SK-N-SH (cell line): ENCODE measurements around the gene SLC17A2. TPM values are rescaled to one million over a fixed set of nuclear protein-coding genes. Genes with fewer than 3 reads are reported as not detected.

Experiments used
- CTCF ChIA-PET: fragments of 300-600, 350-600 bp; formaldehyde crosslinking; extraction: SDS; loops from one replicate; lab custom pipeline; 2021; lab: Yijun Ruan, JAX
- POLR2A ChIA-PET: fragments of 350-600 bp; sonication (Branson Sonifier 250); formaldehyde crosslinking; extraction: SDS; loops from one replicate; lab custom pipeline; 2020; ENCODE audit warnings: antibody characterized with exemption, inconsistent platforms; lab: Yijun Ruan, JAX
- DNase-seq: peaks from one replicate; pipeline ENCODE4 v3.0.0; 2012
- H2AFZ ChIP-seq: fragments of 200-600 bp; sonication (generic); 2 replicates; pipeline ENCODE4 v1.8.1; 2016; ENCODE audit warnings: antibody characterized with exemption, mild to moderate bottlenecking, low read depth
- H3F3A ChIP-seq: fragments of 200-600 bp; sonication (generic); replicated peaks from 2 replicates; pipeline ENCODE3; 2016; ENCODE audit warnings: antibody characterized with exemption, mild to moderate bottlenecking; ENCODE audit not compliant: insufficient read depth
- H3K27ac ChIP-seq, 2 experiments: fragments of 200-500 bp in 1 of 2; fragments of 200-600 bp in 1 of 2; sonication (Bioruptor generic) in 1 of 2; sonication (generic), shearing (Covaris generic) in 1 of 2; 2 replicates each; pipeline versions ENCODE4 v1.5.1 to v1.6.1; 2014 to 2016; ENCODE audit warnings: low read depth in 2 of 2, inconsistent platforms in 1 of 2, low read length in 1 of 2, mild to moderate bottlenecking in 1 of 2, mixed read lengths in 1 of 2
- H3K27me3 ChIP-seq: fragments of 200-600 bp; sonication (generic), shearing (Covaris generic); 2 replicates; pipeline ENCODE4 v1.6.1; 2016; ENCODE audit warnings: mixed run types; ENCODE audit not compliant: insufficient read depth
- H3K36me3 ChIP-seq, 2 experiments: fragments of 200-500 bp in 1 of 2; fragments of 200-600 bp in 1 of 2; sonication (Bioruptor generic) in 1 of 2; sonication (generic) in 1 of 2; replicated peaks in 1 of 2; 2 replicates each; pipeline versions ENCODE3 to v1.5.1; 2014 to 2016; ENCODE audit warnings: low read length in 1 of 2, mild to moderate bottlenecking in 1 of 2; ENCODE audit not compliant: insufficient read depth in 2 of 2, control insufficient read depth in 1 of 2
- H3K4me1 ChIP-seq, 2 experiments: fragments of 200-500 bp in 1 of 2; fragments of 200-600 bp in 1 of 2; sonication (Bioruptor generic) in 1 of 2; sonication (generic), shearing (Covaris generic) in 1 of 2; 2 replicates each; pipeline versions ENCODE4 v1.5.1 to v1.6.1; 2014 to 2016; ENCODE audit warnings: low read depth in 1 of 2, low read length in 1 of 2, mixed run types in 1 of 2; ENCODE audit not compliant: insufficient read depth in 2 of 2, control insufficient read depth in 1 of 2
- H3K4me2 ChIP-seq: fragments of 200-600 bp; sonication (generic), shearing (Covaris generic); 2 replicates; pipeline ENCODE4 v1.6.1; 2017; ENCODE audit warnings: mixed run types
- H3K4me3 ChIP-seq, 2 experiments: fragments of 200-500 bp in 1 of 2; fragments of 200-600 bp in 1 of 2; sonication (Bioruptor generic) in 1 of 2; sonication (generic), shearing (Covaris generic) in 1 of 2; 2 replicates each; pipeline versions ENCODE4 v1.5.1 to v1.8.1; 2014 to 2016; ENCODE audit warnings: low read depth in 2 of 2, inconsistent platforms in 1 of 2, low read length in 1 of 2, mild to moderate bottlenecking in 1 of 2, mixed read lengths in 1 of 2, moderate library complexity in 1 of 2
- H3K79me2 ChIP-seq: fragments of 200-600 bp; sonication (generic); 2 replicates; pipeline ENCODE4 v1.8.1; 2017; ENCODE audit warnings: mild to moderate bottlenecking; ENCODE audit not compliant: insufficient read depth
- H3K9ac ChIP-seq: fragments of 200-600 bp; sonication (generic); 2 replicates; pipeline ENCODE4 v1.6.1; 2017; ENCODE audit warnings: mixed run types
- H3K9me2 ChIP-seq: fragments of 200-600 bp; sonication (generic); 2 replicates; pipeline ENCODE4 v1.6.1; 2017; ENCODE audit warnings: mixed run types
- H3K9me3 ChIP-seq: fragments of 200-600 bp; sonication (generic); 2 replicates; pipeline ENCODE4 v1.6.1; 2017; ENCODE audit warnings: mixed run types, mild to moderate bottlenecking, moderate library complexity
- H4K20me1 ChIP-seq: fragments of 200-600 bp; sonication (generic); 2 replicates; pipeline ENCODE4 v1.6.1; 2017; ENCODE audit warnings: mild to moderate bottlenecking, mixed run types; ENCODE audit not compliant: insufficient read depth
- CTCF ChIP-seq: fragments of 200-600 bp; sonication (generic); IDR thresholded peaks from 2 replicates; pipeline ENCODE4 v1.6.1; 2017; ENCODE audit warnings: antibody characterized with exemption, mild to moderate bottlenecking, moderate library complexity
- FOXJ3 ChIP-seq: sonication (generic); formaldehyde crosslinking; IDR thresholded peaks from 2 replicates; pipeline ENCODE4 v1.5.1; 2020; ENCODE audit warnings: mild to moderate bottlenecking, missing genetic modification reagents
- GATA2 ChIP-seq: sonication (generic); formaldehyde crosslinking; IDR thresholded peaks from 2 replicates; pipeline ENCODE4 v1.5.0; 2020; ENCODE audit warnings: mild to moderate bottlenecking, missing genetic modification reagents
- IRF3 ChIP-seq: fragments of 150-350 bp; IDR thresholded peaks from 2 replicates; pipeline ENCODE4 v1.6.1; 2016; ENCODE audit warnings: mild to moderate bottlenecking, low read depth, low read length
- MAX ChIP-seq: IDR thresholded peaks from 2 replicates; pipeline ENCODE4 v1.4.0; 2012; ENCODE audit warnings: low read depth
- MEF2A ChIP-seq: IDR thresholded peaks from 2 replicates; pipeline ENCODE4 v1.4.0; 2012; ENCODE audit warnings: low read depth, borderline replicate concordance
- MXI1 ChIP-seq: IDR thresholded peaks from 2 replicates; pipeline ENCODE4 v1.6.1; 2012; ENCODE audit warnings: mild to moderate bottlenecking, low read depth, low read length, improper control_type of control experiment
- NRF1 ChIP-seq: IDR thresholded peaks from 2 replicates; pipeline ENCODE4 v1.6.1; 2012; ENCODE audit warnings: low read depth, mild to moderate bottlenecking, low read length
- POLR2AphosphoS5 ChIP-seq: IDR thresholded peaks from 2 replicates; pipeline ENCODE4 v1.6.1; 2012; ENCODE audit warnings: low read depth, low read length
- RAD21 ChIP-seq: IDR thresholded peaks from 2 replicates; pipeline ENCODE4 v1.6.1; 2012; ENCODE audit warnings: mild to moderate bottlenecking, low read length
- RXRA ChIP-seq: IDR thresholded peaks from 2 replicates; pipeline ENCODE4 v1.4.0; 2012; ENCODE audit warnings: low read depth, mild to moderate bottlenecking, borderline replicate concordance
- SMC3 ChIP-seq: IDR thresholded peaks from 2 replicates; pipeline ENCODE4 v1.6.1; 2012; ENCODE audit warnings: low read depth, low read length, improper control_type of control experiment
- TAF1 ChIP-seq: IDR thresholded peaks from 2 replicates; pipeline ENCODE4 v1.6.1; 2012; ENCODE audit warnings: low read depth, mild to moderate bottlenecking, low read length, moderate library complexity, borderline replicate concordance
- TCF12 ChIP-seq: IDR thresholded peaks from 2 replicates; pipeline ENCODE4 v1.4.0; 2012
- TEAD4 ChIP-seq: IDR thresholded peaks from 2 replicates; pipeline ENCODE4 v1.4.0; 2012; ENCODE audit warnings: mild to moderate bottlenecking, borderline replicate concordance; ENCODE audit not compliant: insufficient read depth
- USF1 ChIP-seq: IDR thresholded peaks from 2 replicates; pipeline ENCODE4 v1.4.0; 2012; ENCODE audit warnings: low read depth, borderline replicate concordance
- USF2 ChIP-seq: fragments of 150-350 bp; IDR thresholded peaks from 2 replicates; pipeline ENCODE4 v1.6.1; 2017; ENCODE audit warnings: antibody characterized with exemption, low read length, low read depth, borderline replicate concordance
- YY1 ChIP-seq: IDR thresholded peaks from 2 replicates; pipeline ENCODE4 v1.4.0; 2012; ENCODE audit warnings: low read depth, mild to moderate bottlenecking
- ZBTB33 ChIP-seq: IDR thresholded peaks from 2 replicates; pipeline ENCODE4 v1.4.0; 2012; ENCODE audit warnings: low read depth, borderline replicate concordance
- WGBS: methylation state at CpG from one replicate; pipeline ENCODE4 v1.1.6; 2017; ENCODE audit warnings: low lambda C conversion rate; 5-methylcytosine and 5-hydroxymethylcytosine counted together
- polyA plus RNA-seq, 3 experiments: library from polyadenylated mRNA; depleted of rRNA; stranded (reverse); fragments of >200 nt; gene quantifications; 2 replicates each; pipeline ENCODE4 v1.2.3, GENCODE V29; 2012

SLC17A2 gene
- polyA plus RNA-seq, 1 of the 3 experiments (the other 2 are of a cell fraction) = not detected

- no peak for TF ChIP-seq USF2
- no peak for TF ChIP-seq RAD21
- TF ChIP-seq, all 33 proteins: peak for 0
These were observed 48.4 kb downstream of the SLC17A2 start (continued) for GRCh38 chr6:25882051-25882496.

- Histone ChIP-seq H3K4me2 (no peak overlapping the region), H3K79me2 (no peaks in the 10 kb centered on the region), H3K4me1 (no peaks in the 10 kb centered on the region), H3K9ac (no peak overlapping the region), H4K20me1 (no peaks in the 10 kb centered on the region)
- ChIA-PET CTCF (interaction anchor here (1.5 kb wide), 1 partner anchor 10 kb away, joined by 4 read pairs; no protein-coding TSS in a partner anchor), POLR2A (no interaction called here)
- TF ChIP-seq CTCF (no peak), MEF2A (no peak), TAF1 (no peak), SMC3 (no peak), TEAD4 (no peak)
- TF ChIP-seq, all 33 proteins: peak for 0
- Histone ChIP-seq H3K4me3 (no peak overlapping the region), H3K36me3 (no peaks in the 10 kb centered on the region), H2AFZ (no peak overlapping the region), H3K27ac (no peak overlapping the region), H3K9me2 (no peaks in the 10 kb centered on the region), H3K27me3 (no peaks in the 10 kb centered on the region), H3K9me3 (no peaks in the 10 kb centered on the region), H3F3A (no peaks in the 10 kb centered on the region)
- 53% methylated on average over 4 of the region's 4 CpGs for WGBS
- no peak for DNase-seq
These were observed 49.9 kb downstream of the SLC17A2 start for GRCh38 chr6:25880601-25881000.

GRCh38 chr6:25878721-25879322, 51.7 kb downstream of the SLC17A2 start:
- H3K9ac ChIP-seq = no peak overlapping the region
- no peak for TF ChIP-seq TCF12
- TF ChIP-seq MAX = no peak
- TF ChIP-seq MXI1 = no peak
- TF ChIP-seq FOXJ3 (CRISPR knock-in tag) = no peak
- no peak for TF ChIP-seq YY1
- no peak for TF ChIP-seq TAF1
- no peak for TF ChIP-seq RXRA
- TF ChIP-seq ZBTB33 = no peak
- no peak for TF ChIP-seq IRF3
- TF ChIP-seq NRF1 = no peak
- no peak for TF ChIP-seq GATA2 (CRISPR knock-in tag)
- no peak for TF ChIP-seq POLR2AphosphoS5
- TF ChIP-seq USF1 = no peak
- no peaks in the 10 kb centered on the region for H3K79me2 ChIP-seq
- ChIA-PET CTCF (no interaction called here), POLR2A (no interaction called here)
- H4K20me1 ChIP-seq = no peaks in the 10 kb centered on the region
- no peaks in the 10 kb centered on the region for H3K36me3 ChIP-seq
- H3F3A ChIP-seq = no peaks in the 10 kb centered on the region
- H3K4me3 ChIP-seq = no peak overlapping the region
- no peaks in the 10 kb centered on the region for H3K9me3 ChIP-seq
- 82% methylated on average over 2 of the region's 2 CpGs for WGBS
- no peaks in the 10 kb centered on the region for H3K27me3 ChIP-seq
- H2AFZ ChIP-seq = no peak overlapping the region
- no peaks in the 10 kb centered on the region for H3K4me1 ChIP-seq
- H3K9me2 ChIP-seq = no peaks in the 10 kb centered on the region
- DNase-seq = no peak
- no peak overlapping the region for H3K27ac ChIP-seq
- H3K4me2 ChIP-seq = no peak overlapping the region
